ENCODE results near the gene PLSCR3.
"Not testable (repeated sequence)": the region's sequence is repeated elsewhere in the genome, so short reads cannot be mapped to it uniquely, and the experiment has no call there.

PLSCR3 gene

DNA sequence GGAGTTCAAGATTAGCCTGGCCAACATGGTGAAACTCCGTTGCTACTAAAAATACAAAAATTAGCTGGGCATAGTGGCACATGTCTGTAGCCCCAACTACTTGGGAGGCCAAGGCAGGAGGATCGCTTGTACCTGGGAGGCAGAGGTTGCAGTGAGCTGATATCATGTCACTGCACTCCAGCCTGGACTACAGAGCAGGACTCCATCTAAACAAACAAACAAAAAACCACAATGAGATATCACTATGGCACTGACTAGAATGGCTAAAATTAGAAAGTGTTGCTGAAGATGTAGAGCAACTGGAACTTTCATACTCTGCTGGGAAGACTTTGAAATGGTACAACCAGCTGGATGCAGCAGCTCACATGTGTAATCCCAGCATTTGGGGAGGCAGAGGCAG, 20.0 kb downstream of the PLSCR3 start:
- Histone ChIP-seq H3K36me3 (ENCODE audit: control insufficient read depth in 4 of 4, insufficient read depth in 4 of 4, low read length in 3 of 4) (no peaks in the 10 kb centered on the region), H3K4me1 (ENCODE audit: control extremely low read depth in 1 of 4, control insufficient read depth in 4 of 4, insufficient read depth in 4 of 4, low read length in 3 of 4) (no peaks in the 10 kb centered on the region), H3K9me3 (ENCODE audit: control extremely low read depth in 1 of 5, control insufficient read depth in 4 of 5, insufficient read depth in 2 of 5, low read depth in 1 of 5, low read length in 4 of 5) (peaks cover 0 to 3% (median 2%) of the 10 kb centered on the region in 5 experiments), H3K27ac (ENCODE audit: insufficient read depth in 1 of 2, low read depth in 1 of 2, low read length in 2 of 2, poor library complexity in 1 of 2, severe bottlenecking in 2 of 2) (no peak overlapping the region), H3K27me3 (replicated peaks in 2 of 5; ENCODE audit: control insufficient read depth in 4 of 5, insufficient read depth in 5 of 5, low read length in 4 of 5) (peaks cover 0 to 4% (median 0%) of the 10 kb centered on the region in 5 experiments), H3K4me3 (ENCODE audit: control insufficient read depth in 1 of 7, extremely low read depth in 1 of 7, insufficient read depth in 4 of 7, low read depth in 2 of 7, low read length in 6 of 7) (no peak overlapping the region)
- POLR2A ChIA-PET: no interaction called here
- no peak for DNase-seq
- 93% methylated on average over 2 of the region's 2 CpGs for WGBS (ENCODE audit: insufficient coverage)
- CTCF ChIA-PET: interaction anchor here (1.1 to 3.4 kb wide), 4 partner anchors 8 to 28 kb away, joined by 3 to 13 read pairs (median 4); partner anchors contain the start of gene TMEM95

DNA sequence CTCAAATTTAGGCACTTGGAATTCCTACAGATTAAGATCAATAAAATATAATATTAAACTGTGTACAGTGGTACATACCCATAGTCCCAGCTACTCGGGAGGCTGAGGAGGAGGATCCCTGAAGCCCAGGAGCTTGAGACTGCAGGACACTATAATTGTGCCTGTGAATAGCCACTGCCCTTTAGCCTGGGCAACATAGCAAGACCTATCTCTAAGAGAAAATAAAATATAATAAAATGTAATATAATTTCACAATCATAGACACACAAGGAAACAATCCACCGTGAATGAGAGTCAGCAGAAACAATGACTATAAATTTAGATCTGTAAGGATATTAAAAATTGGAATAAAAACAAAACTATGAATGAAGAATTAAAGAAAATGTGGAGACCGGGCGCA, 23.5 kb downstream of the PLSCR3 start:
- WGBS (ENCODE audit: insufficient coverage): no CpG with 5 or more reads among the region's 4 CpGs
- Histone ChIP-seq H3K9me3 (ENCODE audit: control extremely low read depth in 1 of 5, control insufficient read depth in 4 of 5, insufficient read depth in 2 of 5, low read depth in 1 of 5, low read length in 4 of 5) (no peaks in the 10 kb centered on the region), H3K27me3 (replicated peaks in 2 of 5; ENCODE audit: control insufficient read depth in 4 of 5, insufficient read depth in 5 of 5, low read length in 4 of 5) (peaks cover 0 to 6% (median 0%) of the 10 kb centered on the region in 5 experiments), H3K27ac (ENCODE audit: insufficient read depth in 1 of 2, low read depth in 1 of 2, low read length in 2 of 2, poor library complexity in 1 of 2, severe bottlenecking in 2 of 2) (no peak overlapping the region), H3K4me3 (ENCODE audit: control insufficient read depth in 1 of 7, extremely low read depth in 1 of 7, insufficient read depth in 4 of 7, low read depth in 2 of 7, low read length in 6 of 7) (no peak overlapping the region), H3K36me3 (ENCODE audit: control insufficient read depth in 4 of 4, insufficient read depth in 4 of 4, low read length in 3 of 4) (no peaks in the 10 kb centered on the region), H3K4me1 (ENCODE audit: control extremely low read depth in 1 of 4, control insufficient read depth in 4 of 4, insufficient read depth in 4 of 4, low read length in 3 of 4) (no peaks in the 10 kb centered on the region)
- DNase-seq: no peak
- CTCF ChIA-PET: interaction anchor here (0.8 to 2.5 kb wide), 5 partner anchors 10 to 86 kb away, joined by 3 to 8 read pairs (median 3); partner anchors contain the start of gene TMEM95
- POLR2A ChIA-PET: no interaction called here

DNA sequence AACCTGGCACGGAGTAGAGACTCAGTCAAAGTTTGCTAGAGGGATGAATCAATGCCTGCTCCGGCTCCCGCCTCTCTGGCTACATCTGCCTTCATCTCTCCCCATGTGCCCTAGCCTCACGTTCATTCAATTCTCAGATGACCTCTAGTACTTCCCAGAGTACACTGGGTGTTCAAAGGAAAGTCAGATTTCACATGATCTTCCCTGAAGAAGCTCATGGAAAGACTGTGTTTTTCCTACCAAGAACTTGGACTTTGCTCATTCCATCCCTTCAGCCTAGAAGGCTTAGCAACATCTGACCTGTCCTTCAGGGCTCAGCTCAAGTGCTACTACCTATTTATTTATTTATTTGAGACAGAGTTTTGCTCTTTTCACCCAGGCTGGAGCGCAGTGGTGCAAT, 24.5 kb downstream of the PLSCR3 start:
- no peaks in the 10 kb centered on the region for H3K9me3 ChIP-seq (ENCODE audit: control extremely low read depth in 1 of 5, control insufficient read depth in 4 of 5, insufficient read depth in 2 of 5, low read depth in 1 of 5, low read length in 4 of 5)
- no peak for DNase-seq
- H3K4me1 ChIP-seq (ENCODE audit: control extremely low read depth in 1 of 4, control insufficient read depth in 4 of 4, insufficient read depth in 4 of 4, low read length in 3 of 4): no peaks in the 10 kb centered on the region
- no peaks in the 10 kb centered on the region for H3K36me3 ChIP-seq (ENCODE audit: control insufficient read depth in 4 of 4, insufficient read depth in 4 of 4, low read length in 3 of 4)
- CTCF ChIA-PET: interaction anchor here (1.3 to 2.5 kb wide), 3 partner anchors 11 to 22 kb away, joined by 3 to 8 read pairs (median 7); partner anchors contain the start of gene TMEM95
- 100% methylated on average over 5 of the region's 5 CpGs for WGBS (ENCODE audit: insufficient coverage)
- POLR2A ChIA-PET: interaction anchor here (0.6 to 0.9 kb wide), 2 partner anchors 11 to 33 kb away, joined by 3 read pairs; partner anchors contain the start of gene ACAP1
- H3K27me3 ChIP-seq (replicated peaks in 2 of 5; ENCODE audit: control insufficient read depth in 4 of 5, insufficient read depth in 5 of 5, low read length in 4 of 5): peaks cover 0 to 6% (median 0%) of the 10 kb centered on the region in 5 experiments
- no peak overlapping the region for H3K27ac ChIP-seq (ENCODE audit: insufficient read depth in 1 of 2, low read depth in 1 of 2, low read length in 2 of 2, poor library complexity in 1 of 2, severe bottlenecking in 2 of 2)
- no peak overlapping the region for H3K4me3 ChIP-seq (ENCODE audit: control insufficient read depth in 1 of 7, extremely low read depth in 1 of 7, insufficient read depth in 4 of 7, low read depth in 2 of 7, low read length in 6 of 7)

DNA sequence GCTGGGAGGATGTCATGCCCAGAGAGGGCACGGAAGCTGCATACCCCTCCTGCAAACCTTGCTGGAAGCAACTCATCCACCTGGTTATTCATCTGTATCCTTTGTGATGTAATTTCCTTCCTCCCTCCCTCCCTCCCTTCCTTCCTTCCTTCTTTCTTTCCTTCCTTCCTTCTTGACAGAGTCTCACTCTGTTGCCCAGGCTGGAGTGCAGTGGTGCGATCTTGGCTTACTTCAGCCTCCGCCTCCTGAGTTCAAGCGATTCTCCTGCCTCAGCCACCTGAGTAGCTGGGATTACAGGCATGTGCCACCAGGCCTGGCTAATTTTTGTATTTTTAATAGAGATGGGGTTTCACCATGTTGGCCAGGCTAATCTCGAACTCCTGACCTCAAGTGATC, 25.7 kb downstream of the PLSCR3 start:
- H3K9me3 ChIP-seq (ENCODE audit: control extremely low read depth in 1 of 5, control insufficient read depth in 4 of 5, insufficient read depth in 2 of 5, low read depth in 1 of 5, low read length in 4 of 5); H3K36me3 ChIP-seq (ENCODE audit: control insufficient read depth in 4 of 4, insufficient read depth in 4 of 4, low read length in 3 of 4); H3K4me3 ChIP-seq (ENCODE audit: control insufficient read depth in 1 of 7, extremely low read depth in 1 of 7, insufficient read depth in 4 of 7, low read depth in 2 of 7, low read length in 6 of 7); H3K4me1 ChIP-seq (ENCODE audit: control extremely low read depth in 1 of 4, control insufficient read depth in 4 of 4, insufficient read depth in 4 of 4, low read length in 3 of 4); H3K27me3 ChIP-seq (replicated peaks in 2 of 5; ENCODE audit: control insufficient read depth in 4 of 5, insufficient read depth in 5 of 5, low read length in 4 of 5); DNase-seq; H3K27ac ChIP-seq (ENCODE audit: insufficient read depth in 1 of 2, low read depth in 1 of 2, low read length in 2 of 2, poor library complexity in 1 of 2, severe bottlenecking in 2 of 2): not testable (repeated sequence)
- CTCF ChIA-PET: interaction anchor here (0.9 to 2.0 kb wide), 3 partner anchors 12 to 72 kb away, joined by 3 to 8 read pairs (median 7); no protein-coding TSS in a partner anchor
- 83% methylated on average over 4 of the region's 5 CpGs for WGBS (ENCODE audit: insufficient coverage)
- POLR2A ChIA-PET: interaction anchor here (0.9 kb wide), 1 partner anchor 32 kb away, joined by 3 read pairs; the partner anchor contains the start of gene ACAP1

DNA sequence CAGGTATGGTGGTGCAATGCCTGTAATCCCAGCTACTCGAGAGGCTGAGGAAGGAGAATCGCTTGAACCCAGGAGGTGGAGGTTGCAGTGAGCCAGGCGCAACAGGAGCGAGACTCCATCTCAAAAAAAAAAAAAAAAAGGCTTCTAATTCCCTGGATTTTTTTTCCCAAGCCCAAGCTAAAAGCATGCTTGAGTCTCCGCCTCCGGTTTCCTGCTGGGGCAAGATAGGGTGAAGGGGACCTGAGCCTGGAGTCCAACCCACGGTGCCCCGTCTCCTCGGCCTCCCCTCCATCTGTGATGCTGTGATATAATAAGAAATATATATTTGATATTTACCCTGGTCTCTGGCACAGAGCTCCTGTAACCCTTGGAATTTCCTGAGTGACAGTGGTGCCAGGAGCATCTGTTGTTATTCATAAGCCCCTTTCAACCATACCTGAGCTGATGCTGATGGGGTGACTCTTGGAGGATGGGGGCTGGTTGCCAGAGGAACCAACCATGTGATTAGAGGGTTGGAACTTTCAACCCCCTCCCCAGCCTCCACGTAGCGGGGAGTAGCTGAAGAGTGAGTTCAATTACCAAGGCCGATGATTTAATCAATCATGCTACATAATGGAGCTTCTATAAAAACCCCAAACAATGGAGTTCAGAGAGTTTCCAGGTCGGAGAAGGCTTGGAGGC, 26.3 kb downstream of the PLSCR3 start:
- CTCF ChIA-PET: interaction anchor here (0.9 to 1.9 kb wide), 3 partner anchors 12 to 72 kb away, joined by 3 to 8 read pairs (median 3); no protein-coding TSS in a partner anchor
- Histone ChIP-seq H3K27ac (ENCODE audit: insufficient read depth in 1 of 2, low read depth in 1 of 2, low read length in 2 of 2, poor library complexity in 1 of 2, severe bottlenecking in 2 of 2) (no peak overlapping the region), H3K4me1 (ENCODE audit: control extremely low read depth in 1 of 4, control insufficient read depth in 4 of 4, insufficient read depth in 4 of 4, low read length in 3 of 4) (no peaks in the 10 kb centered on the region), H3K4me3 (ENCODE audit: control insufficient read depth in 1 of 7, extremely low read depth in 1 of 7, insufficient read depth in 4 of 7, low read depth in 2 of 7, low read length in 6 of 7) (no peak overlapping the region), H3K27me3 (replicated peaks in 2 of 5; ENCODE audit: control insufficient read depth in 4 of 5, insufficient read depth in 5 of 5, low read length in 4 of 5) (peaks cover 0 to 6% (median 0%) of the 10 kb centered on the region in 5 experiments), H3K9me3 (ENCODE audit: control extremely low read depth in 1 of 5, control insufficient read depth in 4 of 5, insufficient read depth in 2 of 5, low read depth in 1 of 5, low read length in 4 of 5) (no peaks in the 10 kb centered on the region), H3K36me3 (ENCODE audit: control insufficient read depth in 4 of 4, insufficient read depth in 4 of 4, low read length in 3 of 4) (no peaks in the 10 kb centered on the region)
- no peak for DNase-seq
- 67% methylated on average over 2 of the region's 13 CpGs for WGBS (ENCODE audit: insufficient coverage)
- POLR2A ChIA-PET: interaction anchor here (0.6 kb wide), 1 partner anchor 190 kb away, joined by 3 read pairs; the partner anchor contains the start of gene TNFSF13

DNA sequence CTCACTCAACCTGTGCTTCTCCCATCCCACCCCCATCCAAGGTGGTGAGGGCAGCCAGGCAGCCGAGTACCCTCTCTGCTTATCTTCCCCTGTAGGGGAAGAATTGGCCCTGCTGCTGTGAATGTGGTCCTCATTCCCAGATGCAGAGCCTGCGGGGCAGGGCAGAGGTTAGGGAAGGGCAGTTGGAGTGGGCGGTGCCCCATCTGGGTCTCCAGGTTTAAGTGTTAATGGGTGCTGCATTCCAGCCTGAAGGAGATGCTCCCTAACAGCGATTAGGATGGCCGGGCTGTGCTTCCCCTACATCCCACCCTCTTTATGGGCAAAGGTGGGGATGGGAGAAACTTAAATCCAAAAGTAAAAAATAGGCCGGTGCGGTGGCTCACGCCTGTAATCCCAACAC, 27.2 kb downstream of the PLSCR3 start:
- CTCF ChIA-PET: interaction anchor here (1.9 kb wide), 1 partner anchor 11 kb away, joined by 8 read pairs; no protein-coding TSS in a partner anchor
- 100% methylated on average over 3 of the region's 8 CpGs for WGBS (ENCODE audit: insufficient coverage)
- POLR2A ChIA-PET: no interaction called here
- Histone ChIP-seq H3K4me3 (ENCODE audit: control insufficient read depth in 1 of 7, extremely low read depth in 1 of 7, insufficient read depth in 4 of 7, low read depth in 2 of 7, low read length in 6 of 7) (no peak overlapping the region), H3K4me1 (ENCODE audit: control extremely low read depth in 1 of 4, control insufficient read depth in 4 of 4, insufficient read depth in 4 of 4, low read length in 3 of 4) (no peaks in the 10 kb centered on the region), H3K9me3 (ENCODE audit: control extremely low read depth in 1 of 5, control insufficient read depth in 4 of 5, insufficient read depth in 2 of 5, low read depth in 1 of 5, low read length in 4 of 5) (no peaks in the 10 kb centered on the region), H3K27ac (ENCODE audit: insufficient read depth in 1 of 2, low read depth in 1 of 2, low read length in 2 of 2, poor library complexity in 1 of 2, severe bottlenecking in 2 of 2) (no peak overlapping the region), H3K36me3 (ENCODE audit: control insufficient read depth in 4 of 4, insufficient read depth in 4 of 4, low read length in 3 of 4) (no peaks in the 10 kb centered on the region), H3K27me3 (replicated peaks in 2 of 5; ENCODE audit: control insufficient read depth in 4 of 5, insufficient read depth in 5 of 5, low read length in 4 of 5) (peaks cover 0 to 6% (median 0%) of the 10 kb centered on the region in 5 experiments)
- DNase-seq: no peak

DNA sequence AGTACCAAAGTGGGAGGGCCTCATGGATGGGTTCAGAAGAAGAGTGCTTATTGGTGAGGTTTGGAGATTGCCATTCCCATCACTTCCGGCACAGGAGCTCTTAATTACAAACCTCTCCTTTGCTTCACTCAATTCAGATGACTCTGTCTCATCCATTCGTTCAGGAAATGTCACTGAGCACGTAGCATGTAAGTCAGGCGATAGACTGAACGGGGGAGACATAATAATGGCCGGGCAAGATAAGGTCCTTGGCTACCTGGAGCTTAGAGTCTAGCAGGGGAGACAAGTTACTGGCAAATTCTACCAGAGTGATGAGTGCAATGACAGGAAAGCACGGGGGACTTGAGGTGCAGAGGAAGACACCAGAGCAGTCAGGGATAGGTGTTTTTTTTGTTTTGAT, 28.4 kb downstream of the PLSCR3 start:
- POLR2A ChIA-PET: not testable (repeated sequence)
- CTCF ChIA-PET: interaction anchor here (1.2 kb wide), 1 partner anchor 71 kb away, joined by 3 read pairs; no protein-coding TSS in a partner anchor
- WGBS (ENCODE audit: insufficient coverage): no CpG with 5 or more reads among the region's 7 CpGs

More for the DNA sequence above, 28.4 kb downstream of the PLSCR3 start:
- not testable (repeated sequence) for H3K27me3 ChIP-seq (replicated peaks in 2 of 5; ENCODE audit: control insufficient read depth in 4 of 5, insufficient read depth in 5 of 5, low read length in 4 of 5); H3K9me3 ChIP-seq (ENCODE audit: control extremely low read depth in 1 of 5, control insufficient read depth in 4 of 5, insufficient read depth in 2 of 5, low read depth in 1 of 5, low read length in 4 of 5); H3K36me3 ChIP-seq (ENCODE audit: control insufficient read depth in 4 of 4, insufficient read depth in 4 of 4, low read length in 3 of 4); H3K27ac ChIP-seq (ENCODE audit: insufficient read depth in 1 of 2, low read depth in 1 of 2, low read length in 2 of 2, poor library complexity in 1 of 2, severe bottlenecking in 2 of 2); H3K4me3 ChIP-seq (ENCODE audit: control insufficient read depth in 1 of 7, extremely low read depth in 1 of 7, insufficient read depth in 4 of 7, low read depth in 2 of 7, low read length in 6 of 7); H3K4me1 ChIP-seq (ENCODE audit: control extremely low read depth in 1 of 4, control insufficient read depth in 4 of 4, insufficient read depth in 4 of 4, low read length in 3 of 4); DNase-seq
